K562 (cell line): ENCODE data around the gene PPP1R14C. TPM values are rescaled to one million over a fixed set of nuclear protein-coding genes. Genes with fewer than 3 reads are reported as not detected.

Source experiments
- C11orf30 ChIP-seq: fragments of 450-650 bp; IDR thresholded peaks from 2 replicates; pipeline ENCODE4 v1.6.1; 2016; ENCODE audit warnings: low read depth, mild to moderate bottlenecking
- CBX3 ChIP-seq, 2 experiments: IDR thresholded peaks; 1 replicate in 1 of 2; 2 replicates in 1 of 2; pipeline ENCODE4 v1.6.1; 2012; ENCODE audit warnings: inconsistent platforms in 2 of 2, low read length in 2 of 2, borderline replicate concordance in 1 of 2, control low read depth in 1 of 2
- CCAR2 ChIP-seq: fragments of 200-400 bp; formaldehyde crosslinking; IDR thresholded peaks from 2 replicates; pipeline ENCODE4 v1.6.1; 2017; ENCODE audit warnings: mild to moderate bottlenecking, low read depth, low read length
- CREM ChIP-seq: IDR thresholded peaks from 2 replicates; pipeline ENCODE4 v1.6.1; 2014; ENCODE audit warnings: antibody characterized with exemption, low read depth
- DNMT1 ChIP-seq: fragments of 450-650 bp; IDR thresholded peaks from 2 replicates; pipeline ENCODE4 v1.6.1; 2016; ENCODE audit warnings: antibody characterized with exemption, mild to moderate bottlenecking
- FOXP1 ChIP-seq: sonication (generic); formaldehyde crosslinking; IDR thresholded peaks from 2 replicates; pipeline ENCODE4 v1.8.0; 2022; ENCODE audit warnings: mild to moderate bottlenecking, missing genetic modification reagents
- GTF2B ChIP-seq: IDR thresholded peaks from 2 replicates; pipeline ENCODE4 v1.6.1; 2011; ENCODE audit not compliant: insufficient read length; ENCODE audit errors: extremely low read depth
- JUNB ChIP-seq: fragments of 450-650 bp; formaldehyde crosslinking; conservative IDR thresholded peaks from 2 replicates; pipeline ENCODE4 v1.4.0; 2020; ENCODE audit warnings: mild to moderate bottlenecking
- MLLT1 ChIP-seq, 2 experiments: fragments of 450-650 bp; IDR thresholded peaks; 2 replicates each; pipeline ENCODE4 v1.6.1; 2016
- NR2C1 ChIP-seq, 2 experiments: fragments of 450-650 bp; IDR thresholded peaks; 2 replicates each; pipeline ENCODE4 v1.6.1; 2017; ENCODE audit warnings: mild to moderate bottlenecking in 2 of 2, antibody characterized with exemption in 1 of 2, inconsistent platforms in 1 of 2, missing compliant biosample characterization in 1 of 2, missing genetic modification characterization in 1 of 2
- NR2C2 ChIP-seq, 2 experiments: fragments of 200-800 bp in 1 of 2; sonication (Bioruptor generic) in 1 of 2; sonication (generic) in 1 of 2; formaldehyde crosslinking in 1 of 2; IDR thresholded peaks; 2 replicates each; pipeline versions ENCODE4 v1.6.1 to v1.8.0; 2016 to 2022; ENCODE audit warnings: mild to moderate bottlenecking in 1 of 2, missing compliant biosample characterization in 1 of 2, missing genetic modification characterization in 1 of 2, missing genetic modification reagents in 1 of 2
- PYGO2 ChIP-seq: fragments of 450-650 bp; IDR thresholded peaks from 2 replicates; pipeline ENCODE4 v1.6.1; 2016; ENCODE audit warnings: mild to moderate bottlenecking, missing genetic modification characterization, moderate library complexity, missing compliant biosample characterization
- TAF1 ChIP-seq: IDR thresholded peaks from 2 replicates; pipeline ENCODE4 v1.6.1; 2011; ENCODE audit warnings: mild to moderate bottlenecking, low read length, moderate library complexity; ENCODE audit not compliant: insufficient read depth, control insufficient read depth, severe bottlenecking; ENCODE audit errors: extremely low read depth
- TAF9B ChIP-seq: fragments of 450-650 bp; IDR thresholded peaks from 2 replicates; pipeline ENCODE4 v1.6.1; 2018; ENCODE audit warnings: mild to moderate bottlenecking; ENCODE audit not compliant: partially characterized antibody
- TEAD1 ChIP-seq, 2 experiments: fragments of 450-650 bp in 1 of 2; sonication (generic) in 1 of 2; formaldehyde crosslinking; IDR thresholded peaks; 2 replicates each; pipeline versions ENCODE4 v1.4.0 to v1.8.0; 2020 to 2022; ENCODE audit warnings: mild to moderate bottlenecking in 2 of 2, missing genetic modification reagents in 1 of 2
- ZNF239 ChIP-seq: fragments of 250-450 bp; sonication (Bioruptor Pico); IDR thresholded peaks from 2 replicates; pipeline ENCODE4 v1.4.0; 2020; ENCODE audit warnings: mild to moderate bottlenecking
- ZNF263 ChIP-seq: sonication (generic); formaldehyde crosslinking; IDR thresholded peaks from 2 replicates; pipeline ENCODE4 v1.8.0; 2022; ENCODE audit warnings: mild to moderate bottlenecking, missing genetic modification reagents, borderline replicate concordance
- ZNF408 ChIP-seq: fragments of 250-450 bp; sonication (Bioruptor Pico); IDR thresholded peaks from 2 replicates; pipeline ENCODE4 v1.4.0; 2020; ENCODE audit warnings: low read depth, mild to moderate bottlenecking, moderate library complexity
- ZNF444 ChIP-seq: fragments of 250-450 bp; sonication (Bioruptor Pico); IDR thresholded peaks from 2 replicates; pipeline ENCODE4 v1.4.0; 2020; ENCODE audit warnings: mild to moderate bottlenecking, moderate library complexity
- ZNF644 ChIP-seq: fragments of 200-800 bp; sonication (Bioruptor generic); IDR thresholded peaks from 2 replicates; pipeline ENCODE4 v1.6.1; 2016; ENCODE audit warnings: low read depth, missing genetic modification characterization, missing compliant biosample characterization
- polyA plus RNA-seq, 8 experiments: library from polyadenylated mRNA; depleted of rRNA in 4 of 8; stranded (reverse) in 5 of 8; unstranded in 3 of 8; fragments of >200 nt; fragmentation: Nextera tagmentation in 2 of 8; fragmentation: Illumina TruSeq in 1 of 8; extraction: Ambion mirVana in 2 of 8; extraction: Trizol in 1 of 8; gene quantifications; 2 replicates each; pipeline versions ENCODE4 v1.2.1 to v1.2.3, GENCODE V29; 2011 to 2014; ENCODE audit warnings: inconsistent platforms in 1 of 8, missing spikeins in 1 of 8
- total RNA-seq, 7 experiments: library from RNA; depleted of rRNA in 6 of 7; stranded (reverse); fragments of >200 nt in 6 of 7; fragmentation: Illumina TruSeq in 2 of 7; extraction: Trizol in 2 of 7; gene quantifications; 2 replicates each; pipeline versions ENCODE4 v1.2.1 to v1.2.3, GENCODE V29; 2011 to 2021; ENCODE audit warnings: low replicate concordance in 1 of 7
- TF ChIP-seq, protein P1 (sequence below): fragments of 250-450 bp; sonication (Bioruptor Pico); IDR thresholded peaks from 2 replicates; pipeline ENCODE4 v1.5.0; 2021
- TF ChIP-seq, protein P2 (sequence below): sonication (generic); formaldehyde crosslinking; IDR thresholded peaks from 2 replicates; pipeline ENCODE4 v1.8.0; 2022; ENCODE audit warnings: missing genetic modification reagents, mild to moderate bottlenecking, borderline replicate concordance

Gene PPP1R14C
- total and polyA plus RNA-seq, 9 of the 15 experiments (the other 6 are each of a cell fraction or from before 2014, with no cell fraction given), result 4.5 to 16.6 (median 11.9) TPM

DNA sequence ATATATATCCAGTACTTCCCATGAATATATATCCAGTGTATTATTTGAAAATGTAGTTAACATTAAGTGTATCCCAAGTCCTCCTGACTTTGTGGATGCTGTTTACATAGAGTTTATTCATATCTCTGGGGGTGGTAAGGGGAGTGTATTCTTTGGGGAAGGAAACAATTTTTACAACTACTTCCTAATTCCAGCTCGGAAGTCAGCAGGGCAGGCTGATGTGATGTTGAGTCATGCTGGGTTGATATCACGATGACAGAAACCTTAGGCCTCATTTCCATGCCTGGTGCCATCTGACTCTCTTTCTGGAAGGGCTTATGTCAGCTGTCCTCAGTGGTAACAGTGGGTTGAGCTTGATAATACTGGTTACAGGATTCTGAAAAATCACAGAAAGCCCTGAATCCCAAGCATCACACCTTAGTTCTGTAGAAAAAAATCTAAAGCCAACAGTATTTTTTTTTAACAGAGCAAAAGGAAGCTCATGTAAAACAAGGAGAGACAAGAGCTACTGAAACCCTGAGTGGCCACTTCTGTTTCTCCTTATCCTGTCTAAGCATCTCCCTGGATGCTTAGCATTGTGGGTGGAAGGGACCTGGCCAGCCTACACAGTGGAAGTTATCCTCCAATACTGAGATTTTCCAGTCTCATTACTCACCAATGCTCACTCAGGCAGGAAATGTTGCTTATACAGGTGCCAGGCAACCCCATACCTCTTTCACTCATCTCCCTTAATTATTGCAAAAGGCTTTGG is 150.8 kb downstream of the PPP1R14C start (continued):
- TF ChIP-seq MLLT1 (IDR thresholded peaks at IDR 0.05) (no peak), DNMT1 (no peak), CCAR2 (no peak), ZNF444 (CRISPR knock-in tag) (no peak), TAF1 (no peak), JUNB (no peak), TEAD1 (CRISPR knock-in tag; IDR thresholded peaks at IDR 0.05) (0 out of 4 replicates have a peak, but pooled peaks of 1 of the 2 experiments have one; percentile 39), GTF2B (no peak), FOXP1 (CRISPR knock-in tag) (no peak), ZNF239 (no peak), ZNF644 (tag) (peak; percentile 37; the same call in 1 of the 2 replicates), CBX3 (IDR thresholded peaks at IDR 0.05; ENCODE audit: borderline replicate concordance in 1 of 2, low read length in 2 of 2) (peak in 1 of 2 experiments; percentile 43; a peak in 1 of 3 replicates), PYGO2 (tag) (no peak), ZNF408 (CRISPR knock-in tag) (no peak), NR2C1 (IDR thresholded peaks at IDR 0.05) (no peak), NR2C1 (tag; IDR thresholded peaks at IDR 0.05) (peak; percentile 51), C11orf30 (peak; percentile 72), CREM (peak; percentile 55), NR2C2 (CRISPR knock-in tag; IDR thresholded peaks at IDR 0.05) (no peak), NR2C2 (tag; IDR thresholded peaks at IDR 0.05) (peak; percentile 82), TAF9B (no peak), ZNF263 (CRISPR knock-in tag) (no peak)
- TF ChIP-seq, protein P1, sequence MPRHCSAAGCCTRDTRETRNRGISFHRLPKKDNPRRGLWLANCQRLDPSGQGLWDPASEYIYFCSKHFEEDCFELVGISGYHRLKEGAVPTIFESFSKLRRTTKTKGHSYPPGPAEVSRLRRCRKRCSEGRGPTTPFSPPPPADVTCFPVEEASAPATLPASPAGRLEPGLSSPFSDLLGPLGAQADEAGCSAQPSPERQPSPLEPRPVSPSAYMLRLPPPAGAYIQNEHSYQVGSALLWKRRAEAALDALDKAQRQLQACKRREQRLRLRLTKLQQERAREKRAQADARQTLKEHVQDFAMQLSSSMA (CRISPR knock-in tag), result no peak
- TF ChIP-seq, protein P2, sequence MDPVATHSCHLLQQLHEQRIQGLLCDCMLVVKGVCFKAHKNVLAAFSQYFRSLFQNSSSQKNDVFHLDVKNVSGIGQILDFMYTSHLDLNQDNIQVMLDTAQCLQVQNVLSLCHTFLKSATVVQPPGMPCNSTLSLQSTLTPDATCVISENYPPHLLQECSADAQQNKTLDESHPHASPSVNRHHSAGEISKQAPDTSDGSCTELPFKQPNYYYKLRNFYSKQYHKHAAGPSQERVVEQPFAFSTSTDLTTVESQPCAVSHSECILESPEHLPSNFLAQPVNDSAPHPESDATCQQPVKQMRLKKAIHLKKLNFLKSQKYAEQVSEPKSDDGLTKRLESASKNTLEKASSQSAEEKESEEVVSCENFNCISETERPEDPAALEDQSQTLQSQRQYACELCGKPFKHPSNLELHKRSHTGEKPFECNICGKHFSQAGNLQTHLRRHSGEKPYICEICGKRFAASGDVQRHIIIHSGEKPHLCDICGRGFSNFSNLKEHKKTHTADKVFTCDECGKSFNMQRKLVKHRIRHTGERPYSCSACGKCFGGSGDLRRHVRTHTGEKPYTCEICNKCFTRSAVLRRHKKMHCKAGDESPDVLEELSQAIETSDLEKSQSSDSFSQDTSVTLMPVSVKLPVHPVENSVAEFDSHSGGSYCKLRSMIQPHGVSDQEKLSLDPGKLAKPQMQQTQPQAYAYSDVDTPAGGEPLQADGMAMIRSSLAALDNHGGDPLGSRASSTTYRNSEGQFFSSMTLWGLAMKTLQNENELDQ, result no peak
